Thoracic aorta endothelial cell (primary cell): ENCODE data around the gene INS. TPM values are rescaled to one million over a fixed set of nuclear protein-coding genes. Genes with fewer than 3 reads are reported as not detected.

Experiments
- small RNA-seq: library from RNA; depleted of rRNA; stranded (forward); fragments of <200 nt; gene quantifications from one replicate; pipeline ENCODE3, GENCODE V24; 2012
- total RNA-seq: library from RNA; depleted of rRNA; stranded (reverse); fragments of >200 nt; gene quantifications from 2 replicates; pipeline ENCODE4 v1.2.3, GENCODE V29; 2012

Gene INS
- total RNA-seq, result not detected in 2 replicates

GRCh38 chr11:2160736-2161259 lies at the start of gene INS:
Gene INS (minus strand): TSS chr11:2161209. CDS start chr11:2160971, 238 bp downstream.

GRCh38 chr11:2171591-2172003 lies 10.6 kb upstream of the INS start, which contains the start of gene TH:
Gene TH (minus strand): TSS chr11:2171815. CDS start chr11:2171786, 29 bp downstream.

GRCh38 chr11:2139123-2139521 lies 21.9 kb downstream of the INS start, which contains the start of gene IGF2:
Gene IGF2 (minus strand): TSS chr11:2139389. CDS start chr11:2135523, 3,866 bp downstream.

Small RNAs within 50 kb of the gene (small RNA-seq; reads per million reads assigned to genes)
- gene MIR4686 (not detected), gene MIR483 (not detected)

Other genes starting within 250 kb of the INS start
- not detected in 2 replicates for gene TNNT3, start 241.5 kb downstream of the INS start, total RNA-seq
- 51.5 and 60.5 TPM in 2 replicates for gene MRPL23, start 213.9 kb downstream of the INS start, total RNA-seq
- gene H19, start 163.4 kb downstream of the INS start, total RNA-seq, result 0.13 TPM in 1 of 2 replicates, not detected in the other
- 1.2 and 4.7 TPM in 2 replicates for gene IGF2, start 21.8 kb downstream of the INS start, total RNA-seq
- gene TH, start 10.6 kb upstream of the INS start, total RNA-seq, result not detected in 2 replicates
- gene ASCL2, start 109.4 kb upstream of the INS start, total RNA-seq, result not detected in 2 replicates
- gene C11orf21, start 140.7 kb upstream of the INS start, total RNA-seq, result not detected in 2 replicates
- gene TSPAN32, start 140.8 kb upstream of the INS start, total RNA-seq, result not detected in 2 replicates
- 157 and 189 TPM in 2 replicates for gene CD81, start 216.1 kb upstream of the INS start, total RNA-seq
- 28.5 and 34.7 TPM in 2 replicates for gene TSSC4, start 239.5 kb upstream of the INS start, total RNA-seq